Gastrocnemius medialis (tissue), 4 donors: ENCODE measurements around the gene MAP2K5. TPM values are rescaled to one million over a fixed set of nuclear protein-coding genes. Genes with fewer than 3 reads are reported as not detected.

Source experiments
- ATAC-seq, 2 donors: fragments of 150-250 bp; one replicate each; pipeline ENCODE4 v1.9.1; 2016
- DNase-seq, 2 donors: peaks; one replicate each; pipeline ENCODE4 v3.0.0-alpha.2; 2019
- H3K27ac ChIP-seq, 4 donors: fragments of 200-600 bp; sonication (generic); 1 replicate in 1 of 4; 2 replicates in 3 of 4; pipeline ENCODE4 v1.5.1; 2016 to 2018; ENCODE audit warnings: mild to moderate bottlenecking in 2 of 4, moderate library complexity in 1 of 4
- H3K27me3 ChIP-seq, 3 donors: fragments of 200-600 bp; sonication (generic) in 2 of 3; 1 replicate in 1 of 3; 2 replicates in 2 of 3; pipeline versions ENCODE4 v1.5.1 to v1.6.0; 2016 to 2019; ENCODE audit warnings: mild to moderate bottlenecking in 1 of 3, moderate library complexity in 1 of 3
- H3K36me3 ChIP-seq, 2 donors: fragments of 200-600 bp; sonication (generic) in 1 of 2; one replicate each; pipeline ENCODE4 v1.5.1; 2017 to 2018
- H3K4me1 ChIP-seq, 2 donors: fragments of 200-600 bp; sonication (generic) in 1 of 2; one replicate each; pipeline ENCODE4 v1.5.1; 2016 to 2017; ENCODE audit warnings: mild to moderate bottlenecking in 2 of 2
- H3K4me3 ChIP-seq, 4 donors: fragments of 200-600 bp; sonication (generic) in 3 of 4; 1 replicate in 1 of 4; 2 replicates in 3 of 4; pipeline ENCODE4 v1.5.1; 2016 to 2019; ENCODE audit warnings: mild to moderate bottlenecking in 2 of 4
- H3K9me3 ChIP-seq, 3 donors: fragments of 200-600 bp; sonication (generic) in 2 of 3; 1 replicate in 1 of 3; 2 replicates in 2 of 3; pipeline ENCODE4 v1.5.1; 2016 to 2019
- POLR2A ChIP-seq, 2 donors: fragments of 450-650 bp; IDR thresholded peaks; one replicate each; pipeline ENCODE4 v1.6.1; 2017; ENCODE audit warnings: antibody characterized with exemption in 2 of 2, mild to moderate bottlenecking in 2 of 2, moderate library complexity in 2 of 2
- in situ Hi-C, 4 donors: fragments of 200-750 bp; cut with MboI; loops; one replicate each; pipeline versions ENCODE4 v1.15.0 to v1.8.0; 2017; ENCODE audit warnings: low sequenced_read_pairs in 4 of 4
- intact Hi-C: fragments of 100-400 bp; cut with DNase I; formaldehyde crosslinking; loops from one replicate; pipeline ENCODE4 v1.15.1; 2023; ENCODE audit warnings: low total_unique reads
- total RNA-seq, 4 donors: library from RNA; depleted of rRNA; stranded (reverse); fragments of >200 nt; gene quantifications; one replicate each; pipeline versions ENCODE4 v1.1.0 to v1.2.3, GENCODE V29; 2016
- TF ChIP-seq, protein P1 (sequence below), 5 experiments: fragments of 450-650 bp in 3 of 5; fragments of 200-600 bp in 2 of 5; sonication (generic) in 2 of 5; IDR thresholded peaks in 4 of 5; conservative IDR thresholded peaks in 1 of 5; 1 replicate in 4 of 5; 2 replicates in 1 of 5; pipeline ENCODE4 v1.5.1; 2016 to 2019; ENCODE audit warnings: antibody characterized with exemption in 5 of 5, mild to moderate bottlenecking in 3 of 5, moderate library complexity in 3 of 5

Gene MAP2K5
- total RNA-seq, 4 donors from 2014 or later = 5.9 to 6.8 (median 6.4) TPM

DNA sequence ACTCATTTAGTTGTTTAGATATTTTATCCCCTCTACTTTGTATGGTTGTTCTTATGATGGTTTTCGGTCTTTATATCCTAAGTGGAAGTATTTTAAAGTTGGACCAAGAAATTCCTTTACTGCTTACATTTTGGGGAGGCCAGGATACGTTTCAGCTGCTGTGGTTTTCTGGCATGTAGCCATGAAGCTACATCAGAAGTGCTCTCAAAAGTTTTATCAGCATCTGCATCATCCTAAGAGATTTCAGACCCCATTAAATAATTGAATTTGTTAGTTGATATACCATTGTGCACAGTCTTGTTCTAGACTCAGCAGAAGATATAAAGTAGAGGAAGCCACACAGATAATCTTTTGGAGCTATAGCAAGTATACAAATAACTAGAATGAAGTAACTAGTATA lies 232.7 kb downstream of the MAP2K5 start:
- Histone ChIP-seq H3K27ac (no peak overlapping the region), H3K27me3 (no peaks in the 10 kb centered on the region), H3K4me3 (no peak overlapping the region), H3K9me3 (no peaks in the 10 kb centered on the region), H3K36me3 (no peaks in the 10 kb centered on the region), H3K4me1 (no peaks in the 10 kb centered on the region)
- no peak for TF ChIP-seq POLR2A (IDR thresholded peaks at IDR 0.05)
- TF ChIP-seq, protein P1, sequence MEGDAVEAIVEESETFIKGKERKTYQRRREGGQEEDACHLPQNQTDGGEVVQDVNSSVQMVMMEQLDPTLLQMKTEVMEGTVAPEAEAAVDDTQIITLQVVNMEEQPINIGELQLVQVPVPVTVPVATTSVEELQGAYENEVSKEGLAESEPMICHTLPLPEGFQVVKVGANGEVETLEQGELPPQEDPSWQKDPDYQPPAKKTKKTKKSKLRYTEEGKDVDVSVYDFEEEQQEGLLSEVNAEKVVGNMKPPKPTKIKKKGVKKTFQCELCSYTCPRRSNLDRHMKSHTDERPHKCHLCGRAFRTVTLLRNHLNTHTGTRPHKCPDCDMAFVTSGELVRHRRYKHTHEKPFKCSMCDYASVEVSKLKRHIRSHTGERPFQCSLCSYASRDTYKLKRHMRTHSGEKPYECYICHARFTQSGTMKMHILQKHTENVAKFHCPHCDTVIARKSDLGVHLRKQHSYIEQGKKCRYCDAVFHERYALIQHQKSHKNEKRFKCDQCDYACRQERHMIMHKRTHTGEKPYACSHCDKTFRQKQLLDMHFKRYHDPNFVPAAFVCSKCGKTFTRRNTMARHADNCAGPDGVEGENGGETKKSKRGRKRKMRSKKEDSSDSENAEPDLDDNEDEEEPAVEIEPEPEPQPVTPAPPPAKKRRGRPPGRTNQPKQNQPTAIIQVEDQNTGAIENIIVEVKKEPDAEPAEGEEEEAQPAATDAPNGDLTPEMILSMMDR (IDR thresholded peaks at IDR 0.05 in 4 of 5, conservative IDR thresholded peaks at IDR 0.05 in 1 of 5) = no peak
- DNase-seq (no peak), ATAC-seq (no peak)
- intact Hi-C loops (no loop called here), in situ Hi-C loops (no loop called here)

DNA sequence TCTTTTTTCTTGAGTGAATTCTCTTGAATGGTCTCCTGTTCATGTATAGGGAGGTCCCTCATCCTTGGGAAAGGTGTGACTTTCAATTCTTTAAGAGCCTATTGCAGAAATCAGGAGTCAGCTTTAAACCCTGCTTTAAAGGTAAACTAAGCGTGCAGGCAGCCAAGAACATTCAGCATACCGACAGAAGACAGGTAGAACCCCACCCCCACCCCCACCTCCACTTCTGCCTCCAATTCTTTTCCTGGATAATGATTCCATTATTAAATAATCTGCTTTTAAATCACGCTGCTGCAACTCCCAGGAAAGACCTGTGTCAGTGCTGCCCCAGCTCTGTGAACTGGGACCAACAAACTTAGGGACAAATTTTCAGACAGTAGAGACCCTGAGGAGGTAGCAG lies 233.5 kb downstream of the MAP2K5 start:
- TF ChIP-seq POLR2A (IDR thresholded peaks at IDR 0.05) = no peak
- TF ChIP-seq, protein P1 (IDR thresholded peaks at IDR 0.05 in 4 of 5, conservative IDR thresholded peaks at IDR 0.05 in 1 of 5) = no peak
- no peak overlapping the region for H3K27ac ChIP-seq
- H3K9me3 ChIP-seq = no peaks in the 10 kb centered on the region
- DNase-seq (no peak), ATAC-seq (no peak)
- H3K36me3 ChIP-seq = no peaks in the 10 kb centered on the region
- intact Hi-C loops (no loop called here), in situ Hi-C loops (no loop called here)
- H3K27me3 ChIP-seq = no peaks in the 10 kb centered on the region
- no peak overlapping the region for H3K4me3 ChIP-seq
- no peaks in the 10 kb centered on the region for H3K4me1 ChIP-seq

DNA sequence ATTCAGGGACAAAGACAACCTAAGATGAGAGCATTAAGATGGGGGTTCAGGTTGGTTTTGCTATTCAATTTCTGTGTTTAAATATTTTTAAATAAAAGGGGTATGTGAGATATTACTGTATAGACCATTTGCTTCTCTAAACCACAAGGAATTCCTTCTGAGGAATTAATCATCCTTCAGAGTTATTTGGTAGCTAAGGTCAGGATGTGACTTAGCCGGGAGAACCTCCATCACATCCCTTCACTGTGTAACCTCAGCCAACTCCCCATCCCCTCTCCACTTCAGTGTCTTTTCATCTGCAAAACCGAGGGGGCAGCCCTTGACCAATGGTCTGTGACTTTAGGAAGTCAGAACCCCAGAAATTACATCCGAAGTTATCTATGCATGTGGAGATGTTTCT lies 234.1 kb downstream of the MAP2K5 start:
- Histone ChIP-seq H3K4me1 (no peaks in the 10 kb centered on the region), H3K27ac (no peak overlapping the region), H3K9me3 (no peaks in the 10 kb centered on the region), H3K27me3 (no peaks in the 10 kb centered on the region), H3K36me3 (no peaks in the 10 kb centered on the region), H3K4me3 (no peak overlapping the region)
- ATAC-seq (no peak), DNase-seq (no peak)
- in situ Hi-C loops (no loop called here), intact Hi-C loops (no loop called here)
- no peak for TF ChIP-seq POLR2A (IDR thresholded peaks at IDR 0.05)
- TF ChIP-seq, protein P1 (IDR thresholded peaks at IDR 0.05 in 4 of 5, conservative IDR thresholded peaks at IDR 0.05 in 1 of 5) = no peak

DNA sequence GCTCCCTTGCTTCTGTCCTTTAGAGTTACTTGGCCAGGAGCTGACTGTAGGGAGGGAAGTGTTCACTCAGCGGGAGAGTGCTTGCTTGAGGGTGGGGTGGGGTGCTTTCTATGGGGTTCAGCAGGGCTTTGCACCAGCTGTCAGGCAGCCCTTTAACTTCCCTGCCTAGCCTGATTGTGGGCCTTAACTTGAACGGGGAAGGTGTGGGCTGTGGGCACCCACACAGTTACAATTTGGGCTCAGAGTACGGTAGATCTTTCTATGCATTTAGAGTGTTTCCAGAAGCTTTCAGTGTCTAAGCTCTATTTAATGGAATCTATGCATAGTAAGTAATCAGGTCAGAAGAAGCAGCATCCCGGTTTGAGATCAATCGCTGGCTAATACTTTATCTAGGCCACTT lies 234.6 kb downstream of the MAP2K5 start:
- no peaks in the 10 kb centered on the region for H3K9me3 ChIP-seq
- H3K4me1 ChIP-seq = no peaks in the 10 kb centered on the region
- no peak for TF ChIP-seq POLR2A (IDR thresholded peaks at IDR 0.05)
- TF ChIP-seq, protein P1 (IDR thresholded peaks at IDR 0.05 in 4 of 5, conservative IDR thresholded peaks at IDR 0.05 in 1 of 5) = no peak
- DNase-seq (no peak), ATAC-seq (no peak)
- intact Hi-C loops = no loop called here
- H3K27ac ChIP-seq = no peak overlapping the region
- no peak overlapping the region for H3K4me3 ChIP-seq
- no peaks in the 10 kb centered on the region for H3K36me3 ChIP-seq
- H3K27me3 ChIP-seq = no peaks in the 10 kb centered on the region
- in situ Hi-C loops = no loop called here

DNA sequence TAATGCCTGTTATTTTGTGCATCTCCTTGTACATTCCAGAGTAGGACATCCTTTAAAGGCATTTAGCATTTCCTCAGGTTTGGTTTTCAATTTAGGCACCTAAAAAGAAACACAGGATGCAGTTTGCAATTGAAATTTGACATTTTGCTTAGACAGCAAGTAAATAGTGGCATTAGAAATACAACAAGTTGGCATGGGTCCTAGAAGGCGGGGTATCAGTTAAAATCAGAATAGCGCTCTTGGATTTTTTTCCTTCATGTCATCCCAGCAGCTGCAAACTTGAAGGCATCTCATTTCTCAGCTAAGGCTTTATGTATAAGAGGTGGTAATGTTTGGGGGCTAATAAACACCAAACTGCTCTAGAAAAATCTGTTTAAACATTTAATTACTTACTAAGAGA lies 235.3 kb downstream of the MAP2K5 start:
- no peak for ATAC-seq
- intact Hi-C loops = no loop called here
- H3K27ac ChIP-seq = no peak overlapping the region
- H3K4me1 ChIP-seq = no peaks in the 10 kb centered on the region
- no peaks in the 10 kb centered on the region for H3K27me3 ChIP-seq
- no peak overlapping the region for H3K4me3 ChIP-seq
- no peak for TF ChIP-seq POLR2A (IDR thresholded peaks at IDR 0.05)
- TF ChIP-seq, protein P1 (IDR thresholded peaks at IDR 0.05 in 4 of 5, conservative IDR thresholded peaks at IDR 0.05 in 1 of 5) = no peak
- DNase-seq = no peak
- peaks cover 0 to 2% of the 10 kb centered on the region in 2 donors for H3K36me3 ChIP-seq
- in situ Hi-C loops = no loop called here
- no peaks in the 10 kb centered on the region for H3K9me3 ChIP-seq
